Fibroblast of lung (primary cell): ENCODE measurements around the gene SHROOM3.

Experiments
- CTCF ChIP-seq, 2 donors: IDR thresholded peaks in 1 of 2; conservative IDR thresholded peaks in 1 of 2; 1 replicate in 1 of 2; 2 replicates in 1 of 2; pipeline ENCODE4 v1.5.1; 2011 to 2012; ENCODE audit warnings: low read length in 2 of 2, control low read depth in 1 of 2, inconsistent platforms in 1 of 2, low read depth in 1 of 2, mild to moderate bottlenecking in 1 of 2
- EZH2 ChIP-seq: IDR thresholded peaks from 2 replicates; pipeline ENCODE4 v1.5.1; 2012; ENCODE audit warnings: low read length, control low read depth, mild to moderate bottlenecking; ENCODE audit errors: missing control alignments

GRCh38 chr4:76804096-76804495 lies 369.1 kb downstream of the SHROOM3 start:
- TF ChIP-seq CTCF (conservative IDR thresholded peaks at IDR 0.05 in 1 of 2, IDR thresholded peaks at IDR 0.05 in 1 of 2; ENCODE audit: low read depth in 1 of 2, low read length in 2 of 2) (no peak), EZH2 (no peak)
